ENCODE results near the gene FARS2.

- TF ChIP-seq CTCF (IDR thresholded peaks at IDR 0.05; ENCODE audit: low read depth, low read length), result no peak
- no peak for TF ChIP-seq EZH2phosphoT487 (IDR thresholded peaks at IDR 0.05; ENCODE audit: low read depth)
Measured at GRCh38 chr6:5412663-5413062, 151.3 kb downstream of the FARS2 start.

Data from OCI-LY3 (cell line).